H9 (cell line): ENCODE data around the gene DYRK1A. TPM values are rescaled to one million over a fixed set of nuclear protein-coding genes. Genes with fewer than 3 reads are reported as not detected.

ENCODE experiments used
- DNase-seq: peaks from one replicate; pipeline ENCODE4 v3.0.0-alpha.2; 2017
- H2AFZ ChIP-seq: one replicate; pipeline ENCODE4 v1.6.1; 2013; ENCODE audit warnings: mild to moderate bottlenecking, low read length, control low read depth, moderate library complexity
- H2AK5ac ChIP-seq: 2 replicates; pipeline ENCODE4 v1.6.1; 2013; ENCODE audit warnings: low read length, control low read depth, mixed read lengths; ENCODE audit not compliant: insufficient read length
- H2BK120ac ChIP-seq: one replicate; pipeline ENCODE4 v1.6.1; 2013; ENCODE audit warnings: low read depth, mild to moderate bottlenecking, low read length, control low read depth, inconsistent platforms; ENCODE audit not compliant: poor library complexity, severe bottlenecking
- H2BK12ac ChIP-seq: 2 replicates; pipeline ENCODE4 v1.6.1; 2013; ENCODE audit warnings: low read length, control low read depth, mixed read lengths, low read depth; ENCODE audit not compliant: insufficient read length
- H2BK15ac ChIP-seq: 2 replicates; pipeline ENCODE4 v1.6.1; 2013; ENCODE audit warnings: low read depth, low read length, control low read depth
- H2BK20ac ChIP-seq: one replicate; pipeline ENCODE4 v1.6.1; 2013; ENCODE audit warnings: low read depth, mild to moderate bottlenecking, low read length, control low read depth, inconsistent platforms; ENCODE audit not compliant: poor library complexity, severe bottlenecking
- H2BK5ac ChIP-seq: 2 replicates; pipeline ENCODE4 v1.6.1; 2013; ENCODE audit warnings: low read length, control low read depth, mixed read lengths; ENCODE audit not compliant: insufficient read length
- H3K14ac ChIP-seq: 2 replicates; pipeline ENCODE4 v1.6.1; 2013; ENCODE audit warnings: low read length, control low read depth; ENCODE audit not compliant: insufficient read depth
- H3K18ac ChIP-seq: 2 replicates; pipeline ENCODE4 v1.6.1; 2013; ENCODE audit warnings: low read depth, mild to moderate bottlenecking, mixed read lengths, low read length, control low read depth; ENCODE audit not compliant: insufficient read length
- H3K23ac ChIP-seq: 2 replicates; pipeline ENCODE4 v1.6.1; 2013; ENCODE audit warnings: low read length, control low read depth, mixed read lengths, low read depth; ENCODE audit not compliant: insufficient read length
- H3K23me2 ChIP-seq: 2 replicates; pipeline ENCODE4 v1.6.1; 2013; ENCODE audit warnings: low read depth, mild to moderate bottlenecking, mixed read lengths, low read length, control low read depth; ENCODE audit not compliant: insufficient read length, poor library complexity, severe bottlenecking
- H3K27ac ChIP-seq: 2 replicates; pipeline ENCODE4 v1.5.1; 2013; ENCODE audit warnings: low read length, control low read depth, mixed read lengths, low read depth; ENCODE audit not compliant: insufficient read length
- H3K27me3 ChIP-seq: 2 replicates; pipeline ENCODE4 v1.6.1; 2013; ENCODE audit warnings: low read length, control low read depth, inconsistent platforms; ENCODE audit not compliant: insufficient read depth
- H3K4ac ChIP-seq: 2 replicates; pipeline ENCODE4 v1.6.1; 2013; ENCODE audit warnings: low read depth, mild to moderate bottlenecking, control low read depth, inconsistent platforms, low read length, moderate library complexity
- H3K4me1 ChIP-seq: 2 replicates; pipeline ENCODE4 v1.6.1; 2013; ENCODE audit warnings: low read length, control low read depth, inconsistent platforms; ENCODE audit not compliant: insufficient read depth
- H3K4me2 ChIP-seq: 2 replicates; pipeline ENCODE4 v1.6.1; 2013; ENCODE audit warnings: low read length, control low read depth, mixed read lengths; ENCODE audit not compliant: insufficient read length, insufficient read depth
- H3K56ac ChIP-seq: 2 replicates; pipeline ENCODE4 v1.6.1; 2013; ENCODE audit warnings: low read depth, mild to moderate bottlenecking, mixed read lengths, low read length, control low read depth; ENCODE audit not compliant: insufficient read length
- H3K79me1 ChIP-seq: 2 replicates; pipeline ENCODE4 v1.6.1; 2013; ENCODE audit warnings: low read depth, mild to moderate bottlenecking, moderate library complexity, low read length, control low read depth, inconsistent platforms; ENCODE audit not compliant: insufficient read depth, poor library complexity, severe bottlenecking
- H3K79me2 ChIP-seq: 2 replicates; pipeline ENCODE4 v1.6.1; 2013; ENCODE audit warnings: low read length, control low read depth, inconsistent platforms; ENCODE audit not compliant: insufficient read depth
- H3K9ac ChIP-seq: 2 replicates; pipeline ENCODE4 v1.6.1; 2013; ENCODE audit warnings: low read length, control low read depth, mixed read lengths; ENCODE audit not compliant: insufficient read length; ENCODE audit errors: extremely low read depth
- H3K9me3 ChIP-seq: one replicate; pipeline ENCODE4 v1.6.1; 2013; ENCODE audit warnings: low read depth, low read length, inconsistent platforms; ENCODE audit not compliant: control insufficient read depth
- H3T11ph ChIP-seq: one replicate; pipeline ENCODE4 v1.6.1; 2013; ENCODE audit warnings: mild to moderate bottlenecking, low read length, control low read depth, inconsistent platforms
- H4K20me1 ChIP-seq: one replicate; pipeline ENCODE4 v1.6.1; 2013; ENCODE audit not compliant: control insufficient read depth, insufficient read length, insufficient read depth
- H4K5ac ChIP-seq: 2 replicates; pipeline ENCODE4 v1.6.1; 2013; ENCODE audit warnings: low read depth, mild to moderate bottlenecking, mixed read lengths, low read length, control low read depth; ENCODE audit not compliant: insufficient read length
- H4K8ac ChIP-seq: replicated peaks from 2 replicates; pipeline ENCODE4 v1.6.1; 2013; ENCODE audit warnings: low read length, control low read depth, mixed read lengths, low read depth; ENCODE audit not compliant: insufficient read length
- H4K91ac ChIP-seq: 2 replicates; pipeline ENCODE4 v1.6.1; 2013; ENCODE audit warnings: low read depth, mild to moderate bottlenecking, moderate library complexity, mixed read lengths, low read length, control low read depth; ENCODE audit not compliant: insufficient read length
- H3K27ac Mint-ChIP-seq, 3 experiments: 2 replicates in 2 of 3; 3 replicates in 1 of 3; pipeline ENCODE4 v1.8.0; 2020 to 2021; ENCODE audit warnings: mixed read lengths in 3 of 3, mild to moderate bottlenecking in 1 of 3, moderate library complexity in 1 of 3
- H3K27me3 Mint-ChIP-seq: 2 replicates; pipeline ENCODE4 v1.8.0; 2021; ENCODE audit warnings: low read depth, mild to moderate bottlenecking, moderate library complexity, mixed read lengths
- H3K36me3 Mint-ChIP-seq, 3 experiments: 2 replicates in 2 of 3; 3 replicates in 1 of 3; pipeline ENCODE4 v1.8.0; 2020 to 2021; ENCODE audit warnings: low read depth in 3 of 3, mixed read lengths in 3 of 3; ENCODE audit not compliant: insufficient read depth in 1 of 3
- H3K4me1 Mint-ChIP-seq, 2 experiments: 2 replicates each; pipeline ENCODE4 v1.8.0; 2020; ENCODE audit warnings: mixed read lengths in 2 of 2
- H3K4me3 Mint-ChIP-seq, 2 experiments: 2 replicates in 1 of 2; 3 replicates in 1 of 2; pipeline ENCODE4 v1.8.0; 2020 to 2021; ENCODE audit warnings: mild to moderate bottlenecking in 2 of 2, mixed read lengths in 2 of 2, moderate library complexity in 1 of 2
- H3K9me3 Mint-ChIP-seq, 2 experiments: 2 replicates in 1 of 2; 3 replicates in 1 of 2; pipeline ENCODE4 v1.8.0; 2020; ENCODE audit warnings: mild to moderate bottlenecking in 2 of 2, mixed read lengths in 2 of 2, moderate library complexity in 1 of 2
- WGBS: extraction: QIAGEN DNeasy Blood & Tissue Kit; methylation state at CpG from one replicate; pipeline ENCODE4 v1.1.7; 2013; ENCODE audit warnings: missing lambda C conversion rate, low lambda C conversion rate, mixed read lengths; ENCODE audit not compliant: insufficient read length; ENCODE audit errors: extremely low coverage; 5-methylcytosine and 5-hydroxymethylcytosine counted together
- total RNA-seq: library from RNA; stranded (reverse); gene quantifications from 2 replicates; pipeline ENCODE4 v1.2.1, GENCODE V29; 2021
- TF ChIP-seq, protein P1 (sequence below): fragments of 200-600 bp; sonication (generic); conservative IDR thresholded peaks from 3 replicates; pipeline ENCODE4 v1.8.0; 2021; ENCODE audit warnings: antibody characterized with exemption, mild to moderate bottlenecking

DYRK1A gene
- total RNA-seq, 1 experiment from 2014 or later: 73.6 TPM

DNA sequence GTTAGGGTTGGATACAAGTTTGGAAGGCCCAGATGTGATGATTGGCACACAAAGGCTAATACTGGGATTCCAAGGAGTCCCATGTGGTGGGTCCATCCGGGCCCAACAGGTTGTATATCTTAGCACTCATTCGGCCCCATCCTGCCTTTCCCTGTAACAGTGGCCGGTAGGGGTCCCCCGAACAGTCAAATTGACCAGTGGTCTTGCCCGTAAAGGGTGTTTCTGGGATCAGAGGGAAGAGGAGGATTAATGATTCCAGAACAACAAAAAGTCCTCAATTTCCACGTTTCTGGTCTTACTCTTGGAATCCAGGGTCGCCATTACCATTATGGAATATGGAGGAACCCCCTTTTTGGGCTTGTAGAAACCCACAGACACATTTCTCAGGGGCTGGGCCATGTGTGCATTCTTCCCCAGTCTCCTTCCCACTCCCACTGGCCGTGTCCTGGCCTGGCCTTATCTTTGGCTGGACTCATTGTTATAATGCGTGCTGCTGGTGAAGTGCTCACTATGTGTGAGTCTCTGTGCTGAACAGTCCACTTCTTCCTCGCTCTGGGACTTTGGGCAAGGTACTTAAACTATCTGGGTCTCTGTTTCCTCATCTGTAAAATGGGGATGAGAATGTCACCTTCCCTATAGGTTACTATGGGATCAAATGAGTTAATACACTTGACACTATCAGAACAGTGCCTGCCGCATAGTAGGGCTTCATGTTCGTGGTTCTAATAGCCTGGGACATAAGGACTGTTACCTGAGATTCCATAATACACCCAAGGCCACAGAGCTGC, 161.8 kb downstream of the DYRK1A start:
- H3K27me3 ChIP-seq: no peaks in the 10 kb centered on the region
- no peak overlapping the region for H3K27ac Mint-ChIP-seq
- H3K23ac ChIP-seq: no peak overlapping the region
- no peak overlapping the region for H2AFZ ChIP-seq
- H2AK5ac ChIP-seq: no peak overlapping the region
- no peaks in the 10 kb centered on the region; the same call in 1 of the 2 replicates for H3K27me3 Mint-ChIP-seq
- no peak overlapping the region for H4K8ac ChIP-seq
- no peak overlapping the region for H3K4me3 Mint-ChIP-seq
- no peaks in the 10 kb centered on the region for H3K9me3 Mint-ChIP-seq
- TF ChIP-seq, protein P1, sequence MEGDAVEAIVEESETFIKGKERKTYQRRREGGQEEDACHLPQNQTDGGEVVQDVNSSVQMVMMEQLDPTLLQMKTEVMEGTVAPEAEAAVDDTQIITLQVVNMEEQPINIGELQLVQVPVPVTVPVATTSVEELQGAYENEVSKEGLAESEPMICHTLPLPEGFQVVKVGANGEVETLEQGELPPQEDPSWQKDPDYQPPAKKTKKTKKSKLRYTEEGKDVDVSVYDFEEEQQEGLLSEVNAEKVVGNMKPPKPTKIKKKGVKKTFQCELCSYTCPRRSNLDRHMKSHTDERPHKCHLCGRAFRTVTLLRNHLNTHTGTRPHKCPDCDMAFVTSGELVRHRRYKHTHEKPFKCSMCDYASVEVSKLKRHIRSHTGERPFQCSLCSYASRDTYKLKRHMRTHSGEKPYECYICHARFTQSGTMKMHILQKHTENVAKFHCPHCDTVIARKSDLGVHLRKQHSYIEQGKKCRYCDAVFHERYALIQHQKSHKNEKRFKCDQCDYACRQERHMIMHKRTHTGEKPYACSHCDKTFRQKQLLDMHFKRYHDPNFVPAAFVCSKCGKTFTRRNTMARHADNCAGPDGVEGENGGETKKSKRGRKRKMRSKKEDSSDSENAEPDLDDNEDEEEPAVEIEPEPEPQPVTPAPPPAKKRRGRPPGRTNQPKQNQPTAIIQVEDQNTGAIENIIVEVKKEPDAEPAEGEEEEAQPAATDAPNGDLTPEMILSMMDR: peak; percentile 35; the same call in 2 of the 3 replicates
- no peak overlapping the region for H3K4me2 ChIP-seq
- H3K14ac ChIP-seq: no peak overlapping the region
- no peak overlapping the region for H4K91ac ChIP-seq
- H2BK20ac ChIP-seq: no peak overlapping the region
- no peak overlapping the region for H2BK12ac ChIP-seq
- H3K9ac ChIP-seq: no peak overlapping the region
- no peak overlapping the region for H3K56ac ChIP-seq
- H3K9me3 ChIP-seq: no peaks in the 10 kb centered on the region
- no peak overlapping the region for H2BK15ac ChIP-seq
- no peak overlapping the region for H3K27ac ChIP-seq
- no peak overlapping the region for H4K5ac ChIP-seq
- H2BK120ac ChIP-seq: no peak overlapping the region
- H4K20me1 ChIP-seq: no peaks in the 10 kb centered on the region
- peaks cover 2 to 13% of the 10 kb centered on the region in 2 experiments; a peak in 2 of 4 replicates for H3K4me1 Mint-ChIP-seq
- H3T11ph ChIP-seq: no peak overlapping the region
- no peaks in the 10 kb centered on the region for H3K23me2 ChIP-seq
- no peak overlapping the region for H2BK5ac ChIP-seq
- no peak for DNase-seq
- no peak overlapping the region for H3K4ac ChIP-seq
- H3K79me1 ChIP-seq: no peaks in the 10 kb centered on the region
- H3K4me1 ChIP-seq: no peaks in the 10 kb centered on the region
- WGBS: no CpG with 5 or more reads among the region's 12 CpGs
- no peak overlapping the region for H3K18ac ChIP-seq
- no peaks in the 10 kb centered on the region for H3K36me3 Mint-ChIP-seq
- no peaks in the 10 kb centered on the region for H3K79me2 ChIP-seq
